ENCODE results near the gene PTPRN2.

DNA sequence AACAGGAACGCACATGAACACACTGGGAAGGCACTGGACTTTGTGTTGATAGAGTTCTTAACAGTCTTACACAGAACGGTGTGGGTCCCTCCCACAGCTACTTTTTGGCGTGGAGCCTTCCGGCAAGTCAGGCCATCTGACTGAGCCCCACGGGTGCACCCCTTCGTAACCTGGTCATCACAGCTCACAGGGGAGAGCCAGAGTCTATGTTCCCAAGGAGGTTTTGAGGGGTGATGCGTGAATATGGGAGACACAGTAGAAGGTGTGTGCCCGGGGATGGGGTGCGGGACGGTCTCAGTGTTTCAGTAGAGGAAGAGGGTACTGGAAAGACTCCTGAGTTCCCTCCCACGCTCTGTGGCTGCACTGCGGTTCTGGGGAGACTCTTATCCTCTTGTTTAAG, 959.2 kb downstream of the PTPRN2 start:
- TF ChIP-seq CTCF (conservative IDR thresholded peaks at IDR 0.05; ENCODE audit: low read depth, low read length) (no peak), EZH2 (IDR thresholded peaks at IDR 0.05; ENCODE audit: borderline replicate concordance, low read depth, low read length, poor library complexity, severe bottlenecking) (no peak)

Data from A673 (cell line).